PC-9 (cell line): ENCODE data around the gene ZDHHC11. TPM values are rescaled to one million over a fixed set of nuclear protein-coding genes. Genes with fewer than 3 reads are reported as not detected.
"Not testable (repeated sequence)": the region's sequence is repeated elsewhere in the genome, so short reads cannot be mapped to it uniquely, and the experiment has no call there.

Source experiments
- BruUV-seq: library from RNA; stranded (reverse); fragments of 400-500 nt; replicated peaks from 2 replicates; lab custom pipeline; 2021; lab: Mats Ljungman, UMichigan
- CTCF ChIA-PET: fragments of 300-600 bp; sonication (Branson Sonifier 250); formaldehyde crosslinking; loops from one replicate; lab custom pipeline; 2022; ENCODE audit warnings: antibody characterized with exemption; lab: Charles Lee
- POLR2A ChIA-PET: fragments of 300-600 bp; sonication (Branson Sonifier 250); formaldehyde crosslinking; loops from one replicate; lab custom pipeline; 2022; ENCODE audit warnings: antibody characterized with exemption; ENCODE audit not compliant: unreplicated experiment; lab: Charles Lee
- DNase-seq, 2 experiments: peaks; one replicate each; pipeline versions ENCODE4 v3.0.0 to v3.0.0-alpha.2; 2015 to 2022; ENCODE audit warnings: mixed read lengths in 1 of 2
- H2AFZ ChIP-seq: fragments of 200-600 bp; sonication (generic); 2 replicates; pipeline ENCODE4 v1.8.1; 2017; ENCODE audit warnings: antibody characterized with exemption
- H3F3A ChIP-seq: fragments of 200-600 bp; sonication (generic); 2 replicates; pipeline ENCODE4 v1.8.1; 2017; ENCODE audit warnings: antibody characterized with exemption, mild to moderate bottlenecking, low read depth; ENCODE audit not compliant: insufficient read depth
- H3K27ac ChIP-seq: fragments of 200-600 bp; sonication (generic); 2 replicates; pipeline ENCODE4 v1.6.1; 2016; ENCODE audit warnings: mixed run types
- H3K27me3 ChIP-seq: fragments of 200-600 bp; sonication (generic); 2 replicates; pipeline ENCODE4 v1.6.1; 2016; ENCODE audit warnings: low read depth, mixed run types; ENCODE audit not compliant: insufficient read depth
- H3K36me3 ChIP-seq: fragments of 200-600 bp; sonication (generic); 2 replicates; pipeline ENCODE4 v1.6.1; 2016; ENCODE audit warnings: low read depth, mixed run types
- H3K4me1 ChIP-seq: fragments of 200-600 bp; sonication (generic); replicated peaks from 2 replicates; pipeline ENCODE4 v1.6.1; 2016; ENCODE audit warnings: mixed run types; ENCODE audit not compliant: insufficient read depth
- H3K4me2 ChIP-seq: fragments of 200-600 bp; sonication (generic); 2 replicates; pipeline ENCODE4 v1.6.1; 2017; ENCODE audit warnings: mixed run types
- H3K4me3 ChIP-seq: fragments of 200-600 bp; sonication (generic); 2 replicates; pipeline ENCODE4 v1.6.1; 2016; ENCODE audit warnings: mixed run types
- H3K79me2 ChIP-seq: fragments of 200-600 bp; sonication (generic); 2 replicates; pipeline ENCODE4 v1.6.1; 2017; ENCODE audit warnings: low read depth, mixed run types
- H3K9me2 ChIP-seq: fragments of 200-600 bp; sonication (generic); 2 replicates; pipeline ENCODE4 v1.8.1; 2017; ENCODE audit warnings: mild to moderate bottlenecking; ENCODE audit not compliant: insufficient read depth
- H3K9me3 ChIP-seq: fragments of 200-600 bp; sonication (generic); 2 replicates; pipeline ENCODE4 v1.8.1; 2016; ENCODE audit warnings: low read depth; ENCODE audit not compliant: insufficient read depth
- H4K20me1 ChIP-seq: fragments of 200-600 bp; sonication (generic); 2 replicates; pipeline ENCODE4 v1.8.1; 2017; ENCODE audit not compliant: insufficient read depth
- CTCF ChIP-seq: fragments of 200-600 bp; sonication (generic); conservative IDR thresholded peaks from 2 replicates; pipeline ENCODE4 v1.6.1; 2017; ENCODE audit warnings: mixed run types, antibody characterized with exemption, mild to moderate bottlenecking, moderate library complexity
- EZH2 ChIP-seq: fragments of 200-600 bp; sonication (generic); IDR thresholded peaks from 2 replicates; pipeline ENCODE4 v1.8.0; 2017; ENCODE audit warnings: antibody characterized with exemption, low read depth
- intact Hi-C: fragments of 100-400 bp; cut with micrococcal nuclease; formaldehyde crosslinking; loops from one replicate; pipeline ENCODE4 v1.10.0; 2022; ENCODE audit not compliant: unreplicated experiment
- total RNA-seq: library from RNA; stranded (reverse); gene quantifications from 2 replicates; pipeline ENCODE4 v1.2.3, GENCODE V29; 2021

ZDHHC11 gene
- total RNA-seq, 1 experiment from 2014 or later = 13.1 TPM

GRCh38 chr5:825544-825943, 25.2 kb downstream of the ZDHHC11 start:
- H4K20me1 ChIP-seq, H3K79me2 ChIP-seq, H3K36me3 ChIP-seq, H3K9me3 ChIP-seq, H3K4me2 ChIP-seq, BruUV-seq, H3K4me1 ChIP-seq, H3F3A ChIP-seq, POLR2A ChIA-PET, H3K27ac ChIP-seq, H3K4me3 ChIP-seq, H3K9me2 ChIP-seq, CTCF ChIA-PET, DNase-seq, H2AFZ ChIP-seq: not testable (repeated sequence)
- H3K27me3 ChIP-seq = peaks cover 53% of the 10 kb centered on the region
- intact Hi-C loops = loop anchor here (10.0 kb wide), 1 partner anchor 151 kb away; no protein-coding TSS in a partner anchor

- Histone ChIP-seq H3K9me2 (no peaks in the 10 kb centered on the region), H3K27ac (no peak overlapping the region), H3K4me3 (no peak overlapping the region), H3K9me3 (no peaks in the 10 kb centered on the region), H3F3A (no peaks in the 10 kb centered on the region), H3K36me3 (no peaks in the 10 kb centered on the region), H2AFZ (no peak overlapping the region), H3K4me1 (no peaks in the 10 kb centered on the region), H3K79me2 (no peaks in the 10 kb centered on the region), H3K4me2 (no peak overlapping the region), H4K20me1 (0 out of 2 replicates have a peak, but pooled peaks cover 5% of the 10 kb centered on the region), H3K27me3 (peaks cover 81% of the 10 kb centered on the region)
- no TSS peak for BruUV-seq
- TF ChIP-seq CTCF = no peak; the same call in 1 of the 2 replicates
- TF ChIP-seq EZH2 = no peak
- CTCF ChIA-PET = no interaction called here
- peak in 1 of 2 experiments; percentile 34 for DNase-seq
- intact Hi-C loops = loop anchor here (10.0 kb wide), 1 partner anchor 147 kb away; no protein-coding TSS in a partner anchor
- POLR2A ChIA-PET = no interaction called here
These were observed 29.3 kb downstream of the ZDHHC11 start for GRCh38 chr5:821504-821903.

- POLR2A ChIA-PET = no interaction called here
These were observed 30.5 kb downstream of the ZDHHC11 start for GRCh38 chr5:820245-820644.

More at GRCh38 chr5:820245-820644, 30.5 kb downstream of the ZDHHC11 start:
- Histone ChIP-seq H3K9me2 (no peaks in the 10 kb centered on the region), H4K20me1 (0 out of 2 replicates have a peak, but pooled peaks cover 5% of the 10 kb centered on the region), H3K79me2 (no peaks in the 10 kb centered on the region), H3K27me3 (peaks cover 90% of the 10 kb centered on the region), H3K4me2 (no peak overlapping the region), H3K4me3 (no peak overlapping the region), H3K27ac (no peak overlapping the region), H3K36me3 (no peaks in the 10 kb centered on the region), H3K4me1 (no peaks in the 10 kb centered on the region), H3F3A (no peaks in the 10 kb centered on the region), H2AFZ (no peak overlapping the region), H3K9me3 (no peaks in the 10 kb centered on the region)
- no TSS peak for BruUV-seq
- CTCF ChIA-PET = no interaction called here
- peak in 1 of 2 experiments; percentile 34 for DNase-seq
- TF ChIP-seq EZH2 = no peak
- no peak for TF ChIP-seq CTCF
- intact Hi-C loops = loop anchor here (10.0 kb wide), 1 partner anchor 145 kb away; no protein-coding TSS in a partner anchor
